HCT116 (cell line): ENCODE measurements around the gene RBPMS2. TPM values are rescaled to one million over a fixed set of nuclear protein-coding genes. Genes with fewer than 3 reads are reported as not detected.

Experiments used
- ATF3 ChIP-seq: IDR thresholded peaks from 2 replicates; pipeline ENCODE4 v1.6.1; 2012
- CEBPB ChIP-seq: IDR thresholded peaks from 2 replicates; pipeline ENCODE4 v1.6.1; 2012; ENCODE audit warnings: low read depth
- CTCF ChIP-seq, 3 experiments: fragments of 200-600 bp in 1 of 3; sonication (generic) in 1 of 3; IDR thresholded peaks in 2 of 3; conservative IDR thresholded peaks in 1 of 3; 2 replicates each; pipeline ENCODE4 v1.5.1; 2012 to 2017; ENCODE audit warnings: low read depth in 2 of 3, low read length in 2 of 3, antibody characterized with exemption in 1 of 3, borderline replicate concordance in 1 of 3, control low read depth in 1 of 3, mild to moderate bottlenecking in 1 of 3, mixed read lengths in 1 of 3, mixed run types in 1 of 3, moderate library complexity in 1 of 3; ENCODE audit not compliant: insufficient read depth in 1 of 3
- ELF1 ChIP-seq: IDR thresholded peaks from 2 replicates; pipeline ENCODE4 v1.6.1; 2012; ENCODE audit warnings: low read depth, borderline replicate concordance
- EZH2 ChIP-seq: fragments of 200-600 bp; sonication (generic); IDR thresholded peaks from 2 replicates; pipeline ENCODE4 v1.6.1; 2017; ENCODE audit warnings: antibody characterized with exemption, mixed run types
- EZH2phosphoT487 ChIP-seq: fragments of 200-600 bp; IDR thresholded peaks from 2 replicates; pipeline ENCODE4 v1.6.1; 2018; ENCODE audit warnings: antibody characterized with exemption, borderline replicate concordance
- RAD21 ChIP-seq: IDR thresholded peaks from 2 replicates; pipeline ENCODE4 v1.6.1; 2012; ENCODE audit warnings: low read depth, mild to moderate bottlenecking
- REST ChIP-seq: IDR thresholded peaks from 2 replicates; pipeline ENCODE4 v1.6.1; 2012; ENCODE audit warnings: low read depth
- SIN3A ChIP-seq: IDR thresholded peaks from 2 replicates; pipeline ENCODE4 v1.6.1; 2012; ENCODE audit warnings: low read depth
- total RNA-seq: library from RNA; stranded (reverse); gene quantifications from one replicate; pipeline ENCODE4 v1.2.1, GENCODE V29; 2021; ENCODE audit not compliant: unreplicated experiment

Gene RBPMS2
- total RNA-seq, 1 experiment from 2014 or later: 11.6 TPM

- TF ChIP-seq CTCF (IDR thresholded peaks at IDR 0.05 in 2 of 3, conservative IDR thresholded peaks at IDR 0.05 in 1 of 3; ENCODE audit: borderline replicate concordance in 1 of 3, insufficient read depth in 1 of 3, low read depth in 2 of 3, low read length in 2 of 3): no peak
- TF ChIP-seq EZH2: no peak
- TF ChIP-seq REST: no peak
- no peak for TF ChIP-seq RAD21
- no peak for TF ChIP-seq ELF1
- no peak for TF ChIP-seq CEBPB
- no peak for TF ChIP-seq SIN3A
- no peak for TF ChIP-seq ATF3
- TF ChIP-seq EZH2phosphoT487: no peak
- TF ChIP-seq, all 23 proteins: peak for 0
These were observed 35.7 kb downstream of the RBPMS2 start (continued) for GRCh38 chr15:64739577-64740143.
